ENCODE results near the gene TBX4.

Gene TBX4

GRCh38 chr17:61413661-61414126 lies 38.5 kb upstream of the TBX4 start:
- H3K9me2 ChIP-seq (replicated peaks; ENCODE audit: insufficient read depth, low read length) = no peaks in the 10 kb centered on the region
- no peaks in the 10 kb centered on the region for H4K20me1 ChIP-seq (ENCODE audit: low read depth, low read length)
- H3K9me3 ChIP-seq (ENCODE audit: insufficient read depth, low read length) = no peaks in the 10 kb centered on the region
- H3K4me3 ChIP-seq (ENCODE audit: insufficient read depth, low read length, poor library complexity, severe bottlenecking) = no peak overlapping the region
- no peak overlapping the region for H2AFZ ChIP-seq (ENCODE audit: low read depth, low read length, severe bottlenecking)
- no peak overlapping the region for H3K9ac ChIP-seq (ENCODE audit: low read length)
- no peak overlapping the region for H3K4me2 ChIP-seq (ENCODE audit: low read depth, low read length, poor library complexity, severe bottlenecking)
- no peaks in the 10 kb centered on the region for H3K27me3 ChIP-seq (ENCODE audit: low read length)
- TF ChIP-seq, protein P1, sequence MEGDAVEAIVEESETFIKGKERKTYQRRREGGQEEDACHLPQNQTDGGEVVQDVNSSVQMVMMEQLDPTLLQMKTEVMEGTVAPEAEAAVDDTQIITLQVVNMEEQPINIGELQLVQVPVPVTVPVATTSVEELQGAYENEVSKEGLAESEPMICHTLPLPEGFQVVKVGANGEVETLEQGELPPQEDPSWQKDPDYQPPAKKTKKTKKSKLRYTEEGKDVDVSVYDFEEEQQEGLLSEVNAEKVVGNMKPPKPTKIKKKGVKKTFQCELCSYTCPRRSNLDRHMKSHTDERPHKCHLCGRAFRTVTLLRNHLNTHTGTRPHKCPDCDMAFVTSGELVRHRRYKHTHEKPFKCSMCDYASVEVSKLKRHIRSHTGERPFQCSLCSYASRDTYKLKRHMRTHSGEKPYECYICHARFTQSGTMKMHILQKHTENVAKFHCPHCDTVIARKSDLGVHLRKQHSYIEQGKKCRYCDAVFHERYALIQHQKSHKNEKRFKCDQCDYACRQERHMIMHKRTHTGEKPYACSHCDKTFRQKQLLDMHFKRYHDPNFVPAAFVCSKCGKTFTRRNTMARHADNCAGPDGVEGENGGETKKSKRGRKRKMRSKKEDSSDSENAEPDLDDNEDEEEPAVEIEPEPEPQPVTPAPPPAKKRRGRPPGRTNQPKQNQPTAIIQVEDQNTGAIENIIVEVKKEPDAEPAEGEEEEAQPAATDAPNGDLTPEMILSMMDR (IDR thresholded peaks at IDR 0.05; ENCODE audit: insufficient read depth, low read length, poor library complexity, severe bottlenecking) = no peak
- no peak for TF ChIP-seq EZH2phosphoT487 (conservative IDR thresholded peaks at IDR 0.05; ENCODE audit: low read length)
- H3K79me2 ChIP-seq (ENCODE audit: insufficient read depth, low read length) = no peaks in the 10 kb centered on the region
- no peaks in the 10 kb centered on the region for H3K36me3 ChIP-seq (ENCODE audit: low read length)
- no peaks in the 10 kb centered on the region for H3F3A ChIP-seq (ENCODE audit: insufficient read depth)
- H3K27ac ChIP-seq (ENCODE audit: low read depth, low read length) = no peak overlapping the region

GRCh38 chr17:61414141-61414935 lies 37.9 kb upstream of the TBX4 start:
- Histone ChIP-seq H3K36me3 (ENCODE audit: low read length) (no peaks in the 10 kb centered on the region), H2AFZ (ENCODE audit: low read depth, low read length, severe bottlenecking) (no peak overlapping the region), H3K79me2 (ENCODE audit: insufficient read depth, low read length) (no peaks in the 10 kb centered on the region), H3K27ac (ENCODE audit: low read depth, low read length) (no peak overlapping the region), H3K4me3 (ENCODE audit: insufficient read depth, low read length, poor library complexity, severe bottlenecking) (no peak overlapping the region), H4K20me1 (ENCODE audit: low read depth, low read length) (no peaks in the 10 kb centered on the region), H3F3A (ENCODE audit: insufficient read depth) (no peaks in the 10 kb centered on the region), H3K27me3 (ENCODE audit: low read length) (no peaks in the 10 kb centered on the region), H3K9me3 (ENCODE audit: insufficient read depth, low read length) (no peaks in the 10 kb centered on the region), H3K9me2 (replicated peaks; ENCODE audit: insufficient read depth, low read length) (no peaks in the 10 kb centered on the region), H3K9ac (ENCODE audit: low read length) (no peak overlapping the region), H3K4me2 (ENCODE audit: low read depth, low read length, poor library complexity, severe bottlenecking) (no peak overlapping the region)
- no peak for TF ChIP-seq EZH2phosphoT487 (conservative IDR thresholded peaks at IDR 0.05; ENCODE audit: low read length)

DNA sequence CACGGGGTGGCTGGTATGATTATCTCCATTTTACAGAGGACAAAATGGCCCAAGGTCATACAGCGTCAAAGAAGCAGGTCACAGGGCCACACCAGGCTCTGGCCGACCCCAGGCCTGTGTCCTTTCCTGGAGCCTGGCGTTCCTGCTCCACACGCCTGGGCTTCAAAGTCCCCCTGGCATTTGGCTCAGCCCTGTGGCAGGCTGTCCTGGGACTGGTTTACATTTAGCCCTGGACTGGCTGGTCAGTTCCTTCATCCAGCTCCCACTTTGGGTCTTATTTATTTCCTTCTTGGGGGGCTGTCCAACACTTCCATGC lies 37.3 kb upstream of the TBX4 start:
- H3K4me2 ChIP-seq (ENCODE audit: low read depth, low read length, poor library complexity, severe bottlenecking) = no peak overlapping the region
- H3K9me3 ChIP-seq (ENCODE audit: insufficient read depth, low read length) = no peaks in the 10 kb centered on the region
- H3K27me3 ChIP-seq (ENCODE audit: low read length) = no peaks in the 10 kb centered on the region

More for the DNA sequence above, 37.3 kb upstream of the TBX4 start:
- no peaks in the 10 kb centered on the region for H3K36me3 ChIP-seq (ENCODE audit: low read length)
- no peak overlapping the region for H3K9ac ChIP-seq (ENCODE audit: low read length)
- H3K4me3 ChIP-seq (ENCODE audit: insufficient read depth, low read length, poor library complexity, severe bottlenecking) = no peak overlapping the region
- no peaks in the 10 kb centered on the region for H3K9me2 ChIP-seq (replicated peaks; ENCODE audit: insufficient read depth, low read length)
- H4K20me1 ChIP-seq (ENCODE audit: low read depth, low read length) = no peaks in the 10 kb centered on the region
- no peak overlapping the region for H2AFZ ChIP-seq (ENCODE audit: low read depth, low read length, severe bottlenecking)
- H3K79me2 ChIP-seq (ENCODE audit: insufficient read depth, low read length) = no peaks in the 10 kb centered on the region
- no peaks in the 10 kb centered on the region for H3F3A ChIP-seq (ENCODE audit: insufficient read depth)
- H3K27ac ChIP-seq (ENCODE audit: low read depth, low read length) = no peak overlapping the region
- no peak for TF ChIP-seq EZH2phosphoT487 (conservative IDR thresholded peaks at IDR 0.05; ENCODE audit: low read length)
- TF ChIP-seq, protein P1 (IDR thresholded peaks at IDR 0.05; ENCODE audit: insufficient read depth, low read length, poor library complexity, severe bottlenecking) = no peak
